ENCODE results near the gene MPV17L2.

The MPV17L2 gene

DNA sequence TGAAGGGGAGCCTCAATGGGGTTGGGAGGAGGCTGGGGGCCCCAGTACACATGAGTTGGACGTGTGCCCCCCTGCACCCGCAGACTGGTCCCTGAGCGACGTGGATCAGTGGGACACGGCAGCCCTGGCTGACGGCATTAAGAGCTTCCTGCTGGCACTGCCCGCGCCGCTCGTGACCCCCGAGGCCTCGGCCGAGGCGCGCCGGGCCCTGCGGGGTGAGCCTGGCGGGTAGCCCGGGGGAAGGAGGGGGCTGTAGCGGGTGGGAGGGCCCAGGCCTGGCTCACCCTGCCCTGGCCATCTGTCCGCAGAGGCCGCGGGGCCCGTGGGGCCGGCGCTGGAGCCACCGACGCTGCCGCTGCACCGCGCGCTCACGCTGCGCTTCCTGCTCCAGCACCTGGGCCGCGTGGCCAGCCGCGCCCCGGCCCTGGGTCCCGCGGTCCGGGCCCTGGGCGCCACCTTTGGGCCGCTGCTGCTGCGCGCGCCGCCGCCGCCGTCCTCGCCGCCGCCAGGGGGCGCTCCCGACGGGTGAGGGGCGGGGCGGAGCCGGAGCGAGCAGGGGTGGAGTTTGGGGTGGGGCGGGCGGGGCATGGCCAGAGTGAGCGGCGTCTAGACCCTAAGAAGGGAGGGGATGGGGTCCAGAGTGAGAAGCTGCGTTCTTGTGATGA is 31.9 kb upstream of the MPV17L2 start:
- no peak for DNase-seq

DNA sequence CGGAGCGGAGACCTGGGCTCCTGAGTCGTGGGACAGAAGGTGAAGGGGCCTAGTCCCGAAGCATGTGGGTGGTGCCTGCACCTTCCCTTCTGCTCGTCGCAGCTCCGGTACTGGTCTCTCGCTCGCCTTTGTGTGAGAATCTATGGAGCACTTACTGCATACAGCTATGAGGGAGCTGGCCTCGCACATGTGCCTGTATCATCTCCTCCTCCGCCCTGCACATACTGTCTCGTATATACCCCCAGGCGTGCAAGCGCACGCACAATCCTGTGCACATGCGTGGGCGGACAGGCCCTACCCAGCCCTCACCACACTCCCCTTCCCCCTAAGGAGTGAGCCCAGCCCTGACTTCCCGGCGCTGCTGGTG is 31.4 kb upstream of the MPV17L2 start:
- DNase-seq, result no peak

DNA sequence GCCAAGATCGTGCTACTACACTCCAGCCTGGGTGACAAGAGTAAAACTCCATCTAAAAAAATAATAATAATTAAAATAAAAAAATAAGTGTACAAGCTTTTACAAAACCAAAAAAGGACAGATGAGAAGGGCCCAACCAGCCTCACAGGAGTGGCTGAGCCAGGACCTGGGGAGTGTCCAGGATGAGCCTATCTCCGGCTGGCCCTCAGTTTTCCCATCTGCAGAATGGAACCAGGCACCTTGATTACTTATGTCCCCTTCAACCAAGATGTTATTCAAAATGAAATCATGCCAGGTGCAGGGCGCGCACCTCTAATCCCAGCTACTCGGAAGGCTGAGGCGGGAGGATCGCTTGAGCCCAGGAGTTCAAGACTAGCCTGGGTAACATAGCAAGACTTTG is 28.9 kb upstream of the MPV17L2 start:
- DNase-seq, result no peak

DNA sequence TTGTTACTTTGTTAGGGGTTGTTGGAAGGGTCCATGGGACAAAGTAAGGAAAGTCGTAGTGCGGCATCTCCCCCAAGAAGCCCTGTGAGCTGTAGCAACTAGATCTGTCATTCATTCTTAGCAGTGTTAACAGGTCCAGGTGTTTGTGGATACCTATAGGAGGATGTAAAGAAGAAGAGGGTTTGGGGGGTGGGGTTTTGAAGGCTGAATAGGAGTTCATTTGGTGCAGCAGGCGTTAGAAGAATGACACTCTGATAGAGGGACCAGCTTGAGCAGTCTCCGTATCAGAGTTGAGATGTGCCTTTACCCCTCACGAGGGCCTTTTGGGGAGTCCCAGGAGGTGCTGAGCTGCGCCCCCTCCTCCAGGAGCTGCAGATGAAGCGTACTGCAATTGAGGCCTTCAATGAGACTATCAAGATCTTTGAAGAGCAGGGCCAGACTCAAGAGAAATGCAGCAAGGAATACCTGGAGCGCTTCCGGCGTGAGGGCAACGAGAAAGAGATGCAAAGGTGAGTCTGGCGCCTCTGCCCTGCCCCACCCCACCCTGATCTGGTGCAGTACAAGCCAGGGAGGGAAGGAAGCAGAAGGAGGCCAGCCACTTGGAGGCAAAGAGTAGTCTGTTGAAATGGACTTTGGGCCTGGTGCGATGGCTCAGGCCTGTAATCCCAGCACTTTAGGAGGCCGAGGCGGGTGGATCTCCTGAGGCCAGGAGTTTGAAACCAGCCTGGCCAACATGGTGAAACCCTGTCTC is 27.0 kb upstream of the MPV17L2 start:
- DNase-seq, result no peak

DNA sequence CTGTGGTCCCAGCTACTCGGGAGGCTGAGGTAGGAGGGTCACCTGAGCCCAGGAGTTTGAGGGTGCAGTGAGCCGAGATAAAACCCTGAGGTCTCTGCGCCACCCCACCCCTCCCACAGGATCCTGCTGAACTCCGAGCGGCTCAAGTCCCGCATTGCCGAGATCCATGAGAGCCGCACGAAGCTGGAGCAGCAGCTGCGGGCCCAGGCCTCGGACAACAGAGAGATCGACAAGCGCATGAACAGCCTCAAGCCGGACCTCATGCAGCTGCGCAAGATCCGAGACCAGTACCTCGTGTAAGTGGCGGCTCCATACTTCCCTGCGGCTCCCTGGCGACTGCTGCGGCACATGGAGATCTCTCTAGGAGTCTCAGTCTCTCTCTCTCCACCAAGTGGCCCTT is 26.0 kb upstream of the MPV17L2 start:
- no peak for DNase-seq

DNA sequence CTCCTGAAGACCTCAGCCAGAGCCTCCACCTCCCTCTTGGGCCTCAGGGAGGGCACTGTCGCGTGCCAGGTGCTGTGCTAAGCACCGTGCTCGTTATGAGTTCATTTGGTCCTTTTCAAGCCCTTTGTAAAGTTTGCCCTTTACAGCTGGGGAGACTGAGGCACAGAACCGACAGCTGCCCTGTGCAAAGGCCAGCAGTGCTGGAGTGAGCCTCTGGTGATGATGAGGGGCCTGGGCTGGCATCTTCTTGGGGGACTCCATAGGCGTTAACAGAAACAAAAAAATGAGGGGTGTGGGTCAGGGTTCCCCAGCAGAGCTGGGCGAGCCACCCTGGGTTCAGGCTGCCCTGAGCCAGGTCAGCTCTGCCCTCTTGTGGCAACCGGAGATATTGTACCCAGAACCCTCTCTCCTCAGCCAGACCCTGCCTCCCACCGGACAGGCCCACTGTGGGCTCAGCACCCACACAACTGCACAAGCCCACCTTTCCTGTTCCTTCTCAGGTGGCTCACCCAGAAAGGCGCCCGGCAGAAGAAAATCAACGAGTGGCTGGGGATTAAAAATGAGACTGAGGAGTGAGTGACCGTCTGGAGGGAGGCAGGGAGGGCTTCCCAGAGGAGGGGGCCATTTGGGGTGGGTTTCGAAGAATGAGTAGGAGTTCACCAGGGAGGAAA is 24.9 kb upstream of the MPV17L2 start:
- no peak for DNase-seq

DNA sequence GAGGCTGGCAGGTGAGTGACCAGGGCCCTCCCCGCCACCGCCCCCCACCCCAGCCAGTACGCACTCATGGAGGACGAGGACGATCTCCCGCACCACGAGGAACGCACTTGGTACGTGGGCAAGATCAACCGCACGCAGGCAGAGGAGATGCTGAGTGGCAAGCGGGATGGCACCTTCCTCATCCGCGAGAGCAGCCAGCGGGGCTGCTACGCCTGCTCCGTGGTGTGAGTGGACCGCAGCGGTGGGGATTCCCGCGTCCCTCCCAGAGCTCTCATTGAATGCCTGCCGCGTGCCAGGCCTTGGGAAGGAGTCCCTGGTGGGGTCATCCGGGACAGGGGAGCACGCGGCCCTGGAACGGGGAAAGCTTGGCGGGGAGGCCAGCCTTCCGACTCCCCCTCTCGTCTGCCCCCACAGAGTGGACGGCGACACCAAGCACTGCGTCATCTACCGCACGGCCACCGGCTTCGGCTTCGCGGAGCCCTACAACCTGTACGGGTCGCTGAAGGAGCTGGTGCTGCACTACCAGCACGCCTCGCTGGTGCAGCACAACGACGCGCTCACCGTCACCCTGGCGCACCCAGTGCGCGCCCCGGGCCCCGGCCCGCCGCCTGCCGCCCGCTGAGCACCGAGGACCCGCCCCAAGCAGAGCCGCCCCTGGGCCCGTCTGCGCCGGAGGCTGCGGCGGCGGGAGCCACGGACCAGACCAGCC is 24.2 kb upstream of the MPV17L2 start:
- no peak for DNase-seq

DNA sequence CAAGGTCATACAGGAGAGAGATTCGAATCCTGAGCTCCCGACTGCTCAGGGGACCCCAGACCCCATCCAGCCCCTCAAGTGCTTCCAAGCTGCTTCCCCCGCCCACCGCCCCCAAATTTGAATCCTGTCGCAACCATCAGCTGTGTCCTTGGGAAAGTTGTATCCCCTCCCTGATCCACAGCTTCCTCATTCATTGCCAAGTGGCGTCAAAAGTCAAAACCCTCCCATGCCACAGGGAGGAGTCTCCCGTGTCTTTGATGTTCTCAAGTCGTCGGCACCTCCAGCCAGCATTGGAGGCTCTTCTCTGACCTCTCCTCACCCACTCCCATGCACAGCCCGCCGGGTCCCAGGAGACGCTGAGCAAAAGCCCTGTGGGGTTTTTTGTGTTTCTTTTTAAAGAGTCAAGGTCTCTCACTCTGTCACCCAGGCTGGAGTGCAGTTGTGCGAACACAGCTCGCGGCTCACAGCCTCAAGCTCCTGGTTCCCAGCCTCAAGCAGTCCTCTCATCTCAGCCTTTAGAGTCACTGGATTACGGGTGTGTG is 22.2 kb upstream of the MPV17L2 start:
- DNase-seq, result no peak

DNA sequence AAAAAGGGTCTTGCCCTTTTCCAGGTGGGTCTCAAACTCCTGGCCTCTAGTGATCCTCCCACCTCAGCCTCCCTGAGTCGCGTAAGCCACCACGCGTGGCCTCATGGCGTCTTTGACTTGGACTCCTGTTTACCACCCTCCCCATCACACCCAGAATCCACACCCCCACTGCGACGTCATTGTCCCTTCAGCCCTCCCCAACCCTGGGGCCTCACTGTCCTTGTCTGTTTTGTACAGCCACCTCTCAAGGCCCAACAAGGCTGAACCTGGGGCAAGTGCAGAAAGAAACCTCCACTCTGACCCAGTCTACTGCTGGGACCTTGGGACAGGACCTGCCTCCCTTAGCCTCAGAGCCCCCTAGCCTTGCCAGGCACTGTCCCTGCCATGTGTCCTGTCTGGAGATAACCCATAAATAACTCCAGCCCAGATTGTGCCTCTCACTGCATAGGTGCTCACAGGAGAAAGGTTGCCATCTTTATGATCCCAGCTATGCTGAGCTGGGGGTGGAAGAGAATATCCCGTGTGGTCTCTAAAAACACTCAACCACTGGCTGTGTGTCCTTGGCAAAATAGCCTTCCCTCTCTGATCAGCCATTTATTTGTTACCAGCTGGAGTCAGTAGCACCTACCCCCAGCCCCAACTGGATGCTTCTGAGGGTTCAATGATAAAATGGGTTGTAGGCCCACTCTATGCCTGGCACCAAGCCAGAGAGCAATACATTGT is 21.3 kb upstream of the MPV17L2 start:
- no peak for DNase-seq

DNA sequence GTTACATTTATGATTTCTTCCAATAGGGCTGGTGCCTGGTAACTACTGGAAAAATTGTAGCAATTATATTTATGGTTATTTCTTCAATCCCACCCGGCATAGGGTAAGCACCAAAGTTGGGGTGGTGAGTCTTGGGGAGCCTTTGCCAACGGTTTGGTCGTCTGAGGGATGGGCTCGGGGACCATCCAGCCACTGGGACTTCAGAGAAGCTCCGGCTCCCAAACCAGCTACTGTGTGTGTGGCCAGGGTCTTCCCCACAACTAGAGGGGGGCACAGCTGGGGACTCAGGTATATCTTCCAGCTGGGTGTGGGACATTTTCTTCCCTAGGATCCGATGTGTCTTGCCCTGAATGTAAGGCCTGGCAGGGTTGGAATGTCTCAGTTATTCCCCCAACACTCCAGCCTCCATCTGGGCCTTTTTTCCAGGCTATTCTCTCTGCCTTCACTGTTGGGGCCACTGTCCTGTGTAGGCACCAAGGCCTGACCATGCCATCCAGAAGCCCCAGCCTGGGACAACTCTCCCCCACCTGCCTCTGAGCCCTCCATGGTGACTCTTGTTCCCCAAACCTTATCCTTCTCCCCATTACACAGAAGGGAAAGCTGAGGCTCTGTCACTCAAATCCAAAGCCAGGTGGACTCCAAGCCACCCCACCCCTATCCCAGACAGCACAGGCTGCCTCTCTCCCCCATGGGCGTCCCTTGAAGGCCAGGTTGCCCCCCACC is 20.5 kb upstream of the MPV17L2 start:
- DNase-seq, result no peak

DNA sequence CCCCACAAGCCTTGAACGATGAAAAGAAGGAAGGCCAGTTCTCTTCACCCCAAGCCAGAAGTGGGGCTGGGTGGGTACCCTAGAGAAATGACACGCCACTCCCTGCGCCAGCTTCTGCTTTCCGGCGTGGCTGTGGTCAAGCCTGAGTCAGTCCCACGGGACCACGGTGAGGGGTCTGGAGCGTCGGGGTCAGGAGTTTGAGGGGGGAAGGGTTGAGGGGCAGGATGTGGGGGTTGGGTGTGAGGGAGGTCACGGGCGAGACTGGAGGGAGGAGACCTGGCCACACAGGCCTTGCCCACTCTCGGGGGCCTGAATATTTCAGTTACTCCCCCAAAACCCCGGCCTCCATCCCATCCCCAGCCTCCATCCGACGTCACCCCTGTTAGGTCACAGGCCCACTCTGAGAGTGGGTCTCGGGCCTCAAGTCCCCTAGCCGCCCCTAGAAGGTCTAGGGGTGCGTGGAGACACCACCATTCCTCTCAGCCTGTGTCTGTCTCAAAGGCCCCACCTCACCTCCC is 19.9 kb upstream of the MPV17L2 start:
- DNase-seq, result no peak

DNA sequence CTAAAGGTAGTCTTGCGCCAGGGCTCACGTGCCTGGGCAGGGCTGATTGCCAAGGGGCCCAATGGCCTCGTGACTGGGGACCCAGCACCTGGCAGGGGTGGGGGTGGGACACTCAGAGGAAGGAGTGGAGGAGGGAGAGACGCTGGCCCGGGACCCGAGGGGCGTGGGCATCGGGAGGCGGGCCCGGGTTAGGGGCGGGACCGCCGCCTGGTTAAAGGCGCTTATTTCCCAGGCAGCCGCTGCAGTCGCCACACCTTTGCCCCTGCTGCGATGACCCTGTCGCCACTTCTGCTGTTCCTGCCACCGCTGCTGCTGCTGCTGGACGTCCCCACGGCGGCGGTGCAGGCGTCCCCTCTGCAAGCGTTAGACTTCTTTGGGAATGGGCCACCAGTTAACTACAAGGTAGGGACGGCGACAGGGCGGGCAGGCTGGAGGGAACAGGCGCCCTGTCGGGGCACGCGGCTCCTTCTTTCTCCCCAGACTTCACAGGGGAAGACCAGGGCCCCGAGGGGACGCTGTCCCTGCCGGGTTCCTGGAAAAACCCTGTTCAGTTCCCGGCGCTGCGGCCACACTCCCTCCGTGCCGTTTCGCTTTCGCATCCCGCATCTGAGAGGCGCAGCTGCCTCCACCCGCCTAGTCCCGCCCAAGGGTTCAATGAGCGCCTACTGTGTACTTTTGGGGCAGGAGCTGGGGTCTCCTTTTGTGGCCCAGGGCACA is 19.3 kb upstream of the MPV17L2 start, which contains the start of gene IFI30:
Gene IFI30 (plus strand): TSS at position 242 of the 717 bp plus-strand sequence. CDS start 29 bp downstream, at position 271.
- DNase-seq, result no peak

DNA sequence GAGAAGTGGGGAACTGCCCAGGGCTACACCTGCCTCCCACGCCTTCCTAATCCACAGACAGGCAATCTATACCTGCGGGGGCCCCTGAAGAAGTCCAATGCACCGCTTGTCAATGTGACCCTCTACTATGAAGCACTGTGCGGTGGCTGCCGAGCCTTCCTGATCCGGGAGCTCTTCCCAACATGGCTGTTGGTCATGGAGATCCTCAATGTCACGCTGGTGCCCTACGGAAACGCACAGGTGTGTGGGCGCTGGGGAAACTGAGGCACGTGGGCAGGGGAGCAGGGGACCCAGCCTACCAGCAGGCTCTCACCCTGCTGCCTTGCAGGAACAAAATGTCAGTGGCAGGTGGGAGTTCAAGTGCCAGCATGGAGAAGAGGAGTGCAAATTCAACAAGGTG is 18.0 kb upstream of the MPV17L2 start:
- DNase-seq, result no peak

DNA sequence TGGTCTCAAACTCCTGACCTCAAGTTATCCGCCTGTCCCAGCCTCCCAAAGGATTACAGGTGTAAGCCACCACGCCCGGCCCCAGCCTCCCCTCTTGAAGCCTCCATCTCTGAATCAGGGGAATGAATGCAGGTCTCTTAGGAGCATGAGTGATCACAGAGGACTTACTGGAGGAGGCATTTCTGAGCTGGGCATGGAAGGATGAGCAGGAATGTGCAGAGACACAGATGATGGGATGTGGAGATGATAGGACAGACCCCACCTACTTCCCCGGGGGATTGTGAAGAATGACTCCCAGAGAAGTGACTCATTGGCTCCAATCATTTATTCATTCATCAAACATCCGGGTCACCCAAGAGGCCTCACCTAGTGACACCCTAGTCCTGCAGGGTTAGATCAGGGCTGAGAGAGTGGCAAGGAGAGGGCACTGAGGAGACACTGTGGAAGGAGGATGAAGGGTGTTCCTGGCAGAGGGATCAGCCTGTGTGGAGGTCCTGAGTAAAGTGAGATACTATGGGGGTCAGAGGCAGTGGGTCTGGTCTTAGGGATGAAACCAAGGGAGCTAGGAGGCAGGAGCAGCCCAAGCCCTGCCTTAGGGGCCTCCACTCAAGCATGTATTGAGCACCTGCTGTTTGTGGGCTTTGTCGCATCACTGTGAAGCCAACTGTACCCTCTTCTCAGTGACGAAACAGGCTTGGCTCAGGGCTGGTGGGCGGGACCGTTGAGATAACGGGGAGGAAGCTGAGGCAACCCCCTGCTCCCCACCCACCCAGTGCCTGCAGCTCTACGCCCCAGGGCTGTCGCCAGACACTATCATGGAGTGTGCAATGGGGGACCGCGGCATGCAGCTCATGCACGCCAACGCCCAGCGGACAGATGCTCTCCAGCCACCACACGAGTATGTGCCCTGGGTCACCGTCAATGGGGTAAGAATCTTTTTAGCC is 16.4 kb upstream of the MPV17L2 start:
- DNase-seq, result no peak

DNA sequence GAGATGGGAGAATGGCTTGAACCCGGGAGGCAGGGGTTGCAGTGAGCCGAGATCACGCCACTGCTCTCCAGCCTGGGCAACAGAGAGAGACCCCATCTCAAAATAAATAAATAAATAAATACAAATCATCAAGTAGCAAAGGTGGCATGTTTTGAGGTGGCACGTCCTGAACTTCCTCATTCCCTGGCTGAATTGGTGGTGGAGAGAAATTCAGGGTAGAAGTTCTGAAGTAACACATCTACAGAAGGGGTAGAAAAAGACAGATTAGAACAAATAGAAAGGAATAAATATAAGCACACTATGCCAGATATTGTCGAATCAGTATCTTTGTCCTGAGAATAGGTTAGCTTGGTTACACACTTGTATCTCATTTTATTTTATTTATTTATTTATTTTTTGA is 13.1 kb upstream of the MPV17L2 start:
- no peak for DNase-seq

DNA sequence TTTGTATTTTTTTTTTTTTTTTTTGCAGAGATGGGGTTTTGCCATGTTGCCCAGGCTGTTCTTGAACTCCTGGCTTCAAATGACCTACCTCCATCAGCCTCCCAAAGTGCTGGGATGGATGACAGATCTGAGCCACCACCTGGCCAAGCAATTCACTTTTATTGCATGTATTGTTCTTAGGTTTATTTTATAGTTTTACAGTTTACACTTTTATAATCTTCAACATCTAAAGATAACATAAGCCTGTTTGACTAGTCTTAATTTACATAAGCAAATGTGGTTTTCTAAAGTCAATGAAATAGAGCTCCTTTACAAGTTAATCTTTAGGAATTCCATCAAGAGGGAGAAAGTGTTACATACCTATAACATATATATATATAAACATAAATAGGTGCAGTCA is 9.5 kb upstream of the MPV17L2 start:
- no peak for DNase-seq

DNA sequence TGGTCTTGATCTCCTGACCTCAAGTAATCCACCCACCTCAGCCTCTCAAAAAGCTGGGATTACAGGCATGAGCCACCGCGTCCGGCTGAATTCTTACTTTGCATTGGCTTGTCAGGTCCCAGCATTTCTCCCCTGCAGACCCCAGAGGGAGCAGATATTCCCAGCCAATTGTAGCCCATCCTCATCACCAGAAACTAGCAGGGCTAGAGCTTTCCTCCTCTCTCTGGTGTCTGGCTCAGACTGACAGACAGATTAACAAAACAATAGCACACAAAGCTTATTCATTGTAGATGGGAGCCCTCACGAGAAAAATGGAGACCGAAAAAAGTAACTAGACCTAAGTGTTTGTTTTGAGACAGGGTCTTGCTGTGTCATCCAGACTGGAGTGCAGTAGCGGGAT is 7.5 kb upstream of the MPV17L2 start:
- DNase-seq, result no peak

DNA sequence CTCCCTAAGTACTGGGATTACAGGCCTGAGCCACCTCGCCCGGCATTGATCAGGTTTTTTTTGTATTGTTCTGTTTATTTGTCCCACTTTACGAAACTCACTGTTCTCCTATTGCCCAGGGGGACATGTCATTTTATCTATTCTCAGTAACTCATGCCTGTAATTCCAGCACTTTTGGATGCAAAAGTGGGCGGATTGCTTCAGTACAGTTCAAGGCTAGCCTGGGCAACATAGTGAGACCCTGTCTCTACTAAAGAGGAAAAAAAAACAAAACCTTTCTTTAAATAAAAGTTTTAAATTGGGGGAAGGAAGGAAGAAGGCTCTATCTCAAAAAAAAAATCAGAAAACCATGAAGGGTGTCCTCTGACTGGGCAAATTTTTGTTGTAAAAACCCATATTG is 2.7 kb upstream of the MPV17L2 start:
- no peak for DNase-seq

DNA sequence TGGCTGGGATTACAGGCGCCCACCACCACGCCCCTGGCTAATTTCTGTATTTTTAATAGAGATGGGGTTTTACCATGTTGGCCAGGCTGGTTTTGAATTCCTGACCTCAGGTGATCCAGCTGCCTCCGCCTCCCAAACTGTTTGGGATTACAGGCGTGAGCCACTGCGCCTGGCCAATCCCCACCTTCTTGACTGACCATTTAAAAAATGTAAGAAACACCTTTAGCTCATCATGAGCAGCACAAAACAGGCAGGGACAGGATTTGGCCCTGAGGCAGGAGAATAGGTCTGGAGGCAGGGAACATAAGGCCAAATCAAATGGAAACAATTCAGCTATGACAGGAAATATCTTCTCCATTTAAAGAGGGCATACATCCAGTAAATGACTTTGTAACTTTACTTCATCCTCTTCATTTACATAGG is 1.4 kb upstream of the MPV17L2 start:
- no peak for DNase-seq
